GM10847 (cell line): ENCODE data around the gene MLF2.

ENCODE experiments used
- POLR2A ChIP-seq: IDR thresholded peaks from 2 replicates; pipeline ENCODE4 v1.6.1; 2011; ENCODE audit not compliant: insufficient read length; ENCODE audit errors: extremely low read depth

The MLF2 gene

DNA sequence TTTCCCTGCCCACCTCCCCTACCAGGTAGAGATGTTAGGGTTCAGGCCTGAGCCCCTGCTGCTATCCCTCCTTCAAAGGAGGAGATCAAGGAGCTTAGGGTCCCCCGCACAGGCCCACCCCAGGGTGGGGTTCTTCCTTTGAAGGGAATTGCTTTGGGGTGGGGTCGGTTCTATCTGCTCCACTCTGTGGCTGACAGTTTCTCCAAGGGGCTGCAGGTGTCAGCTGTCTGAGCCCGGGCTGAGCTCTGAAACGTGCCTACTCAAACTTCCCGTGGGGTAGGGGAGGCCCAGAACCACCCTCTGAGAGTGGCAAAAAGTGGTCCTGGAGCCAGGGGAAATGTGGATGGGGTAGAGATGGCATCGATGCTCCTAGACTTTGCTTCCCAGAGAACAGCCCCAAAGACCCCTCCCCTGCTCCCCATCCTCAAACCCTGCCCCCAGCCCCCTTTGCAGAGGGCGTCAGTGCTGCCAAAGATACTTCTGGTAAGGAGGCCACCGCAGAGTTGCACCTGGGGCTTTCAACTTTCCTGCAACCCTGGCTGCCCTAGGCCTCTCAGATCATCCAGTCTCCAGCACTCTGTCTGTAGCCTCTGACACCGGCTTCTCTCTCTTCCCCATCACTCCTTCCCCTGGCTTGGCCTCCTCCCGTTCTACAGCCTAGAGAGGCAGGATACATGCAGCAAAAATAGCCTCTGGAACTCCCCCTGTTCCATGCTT is 30.1 kb upstream of the MLF2 start:
- TF ChIP-seq POLR2A = no peak

DNA sequence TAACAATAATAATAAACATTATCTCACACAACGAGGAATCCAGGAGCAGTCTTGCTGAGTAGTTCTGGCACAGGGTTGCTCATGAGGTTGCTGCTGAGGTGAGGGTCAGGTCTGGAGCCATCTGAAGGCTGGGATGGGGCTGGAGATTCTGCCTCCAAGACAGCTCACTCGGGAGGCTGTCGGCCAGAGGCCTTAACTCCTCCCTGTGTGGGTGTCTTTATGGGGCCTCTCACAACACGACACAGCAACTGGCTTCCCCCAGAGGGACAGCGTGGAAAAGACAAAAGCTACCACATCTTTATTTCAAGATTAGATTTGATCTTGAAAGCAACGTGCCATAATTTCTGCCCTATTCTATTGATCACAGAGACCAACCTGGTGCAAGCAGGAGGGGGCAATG is 29.2 kb upstream of the MLF2 start:
- TF ChIP-seq POLR2A = no peak

DNA sequence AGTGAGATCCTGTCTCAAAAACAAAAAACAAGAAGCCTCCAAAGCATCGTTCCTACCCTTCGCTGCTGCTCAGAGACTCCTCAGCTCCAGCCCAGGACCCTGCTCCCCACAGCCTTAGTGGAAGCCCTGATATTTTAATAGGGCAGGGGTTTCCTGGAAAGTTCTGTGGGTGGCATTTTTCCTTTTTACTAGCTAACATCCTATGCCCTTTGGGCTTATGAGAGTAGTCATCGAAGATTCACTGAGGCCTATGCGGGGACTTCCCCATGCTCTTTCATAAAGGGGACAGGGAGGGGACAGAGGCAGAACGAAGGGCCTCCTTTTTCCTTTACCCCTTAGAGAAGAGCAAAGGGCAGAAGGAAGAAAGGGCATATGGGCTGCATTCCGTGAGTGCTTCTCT is 27.6 kb upstream of the MLF2 start:
- TF ChIP-seq POLR2A = no peak

DNA sequence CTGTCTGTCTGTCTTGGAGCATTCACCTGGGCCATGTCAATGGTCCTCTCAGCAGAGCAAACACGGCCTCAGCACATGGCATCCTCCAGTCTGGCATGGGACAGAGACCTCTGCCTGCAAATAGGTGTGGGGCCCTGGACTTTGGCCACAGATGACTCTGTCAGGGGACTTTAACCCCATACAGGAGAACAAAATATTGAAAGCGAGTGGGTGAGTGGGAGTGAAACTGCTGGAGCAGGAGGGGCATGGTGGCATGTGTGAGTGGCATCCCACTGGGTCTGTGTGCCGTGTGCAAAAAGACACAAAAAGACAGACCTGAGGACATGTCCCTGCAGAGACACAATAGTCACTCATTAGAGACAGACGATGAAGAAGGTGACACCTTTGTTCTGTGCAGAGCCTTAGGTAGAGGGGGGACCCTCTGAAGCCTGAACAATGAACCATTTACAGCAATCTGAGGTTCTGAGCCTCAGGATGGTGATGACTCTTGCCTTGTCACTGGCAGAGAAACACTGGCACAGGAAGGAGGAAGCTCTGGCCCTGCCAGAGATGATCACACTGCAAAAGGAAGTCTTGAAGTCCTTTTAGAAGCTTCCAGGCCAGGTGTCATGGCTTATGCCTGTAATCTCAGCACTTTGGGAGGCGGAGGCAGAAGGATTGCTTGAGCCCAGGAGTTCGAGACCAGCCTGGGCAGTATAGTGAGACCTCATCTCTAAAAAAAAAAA is 26.9 kb upstream of the MLF2 start:
- no peak for TF ChIP-seq POLR2A

DNA sequence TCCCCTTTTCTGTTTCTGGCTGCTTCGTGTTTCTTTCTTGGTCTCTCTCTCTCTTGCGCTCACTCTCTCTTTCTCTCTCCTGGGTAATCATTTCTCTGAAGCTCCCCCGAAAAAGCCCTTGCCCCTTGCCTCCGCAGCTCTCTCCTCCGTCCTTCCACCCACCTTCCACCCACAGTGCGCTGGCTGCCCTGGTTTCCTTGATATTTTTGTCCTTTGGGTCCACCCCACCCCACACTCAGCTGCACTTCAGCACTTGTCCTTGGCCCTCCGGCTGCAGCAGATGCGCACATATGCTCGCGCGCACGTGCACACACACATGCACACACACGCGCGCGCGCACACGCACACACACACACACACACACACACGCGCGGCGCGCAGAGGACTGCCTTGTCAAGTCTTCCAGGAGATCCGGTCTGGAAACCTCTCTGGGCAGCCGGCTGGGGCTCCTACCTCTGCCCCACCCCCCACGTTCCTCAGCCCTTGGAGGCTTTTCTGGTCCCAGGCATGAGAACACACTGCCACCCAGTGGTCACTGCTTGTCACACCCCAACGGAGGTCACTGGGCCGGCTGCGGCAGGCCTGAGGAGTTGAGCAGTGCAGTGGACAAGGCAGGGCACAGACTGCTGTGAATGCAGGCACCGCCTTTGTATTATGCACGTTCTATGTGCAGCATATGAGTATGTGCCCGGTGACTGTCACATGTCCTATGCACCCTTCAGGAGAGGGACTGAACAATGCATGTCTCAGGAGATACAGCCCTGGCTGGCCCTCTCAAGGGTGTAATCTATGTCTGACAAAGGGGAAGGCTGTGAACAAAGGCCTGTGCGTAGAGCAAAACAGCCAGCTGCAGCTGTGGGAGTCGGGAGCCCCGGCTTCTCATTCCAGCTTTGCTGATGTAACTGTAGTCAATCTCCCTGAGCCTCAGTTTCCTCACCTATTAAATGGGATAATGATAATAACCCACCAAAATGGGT is 25.9 kb upstream of the MLF2 start:
- no peak for TF ChIP-seq POLR2A

DNA sequence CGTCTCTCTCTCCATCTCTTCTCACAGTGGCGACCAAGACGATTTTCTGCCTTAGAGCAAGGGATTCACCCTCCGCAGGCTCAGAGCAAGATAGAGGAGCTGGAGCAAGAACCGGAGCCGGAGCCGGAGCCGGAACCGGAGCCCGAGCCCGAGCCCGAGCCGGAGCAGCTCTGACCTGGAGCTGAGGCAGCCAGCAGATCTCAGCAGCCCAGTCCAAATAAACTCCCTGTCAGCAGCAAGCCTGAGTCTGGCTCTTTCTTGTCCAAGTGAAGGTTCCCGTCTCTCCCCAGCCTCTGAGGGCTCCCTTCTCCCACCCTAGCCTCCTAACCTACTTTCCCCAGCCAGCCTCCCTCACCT is 25.3 kb upstream of the MLF2 start:
- TF ChIP-seq POLR2A = no peak

DNA sequence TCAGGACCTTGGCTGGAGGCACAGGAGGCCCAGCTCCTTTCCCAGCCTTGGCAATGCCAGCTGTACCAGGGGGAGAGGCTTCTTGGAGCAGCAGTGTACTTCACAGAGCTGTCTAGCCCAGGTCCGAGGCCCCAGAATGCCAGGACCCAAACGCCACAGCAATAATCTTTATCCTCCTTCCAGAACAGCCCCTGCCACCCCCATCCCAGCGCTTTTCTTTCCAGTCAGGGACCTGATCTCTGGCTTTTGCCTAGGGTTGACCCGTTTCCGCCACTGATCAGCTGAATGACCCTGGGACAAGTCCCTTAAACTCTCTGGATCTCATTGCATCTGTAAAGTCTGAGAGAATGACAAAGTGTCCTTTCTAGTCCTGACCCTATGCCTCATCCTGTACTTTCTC is 24.4 kb upstream of the MLF2 start:
- no peak for TF ChIP-seq POLR2A

DNA sequence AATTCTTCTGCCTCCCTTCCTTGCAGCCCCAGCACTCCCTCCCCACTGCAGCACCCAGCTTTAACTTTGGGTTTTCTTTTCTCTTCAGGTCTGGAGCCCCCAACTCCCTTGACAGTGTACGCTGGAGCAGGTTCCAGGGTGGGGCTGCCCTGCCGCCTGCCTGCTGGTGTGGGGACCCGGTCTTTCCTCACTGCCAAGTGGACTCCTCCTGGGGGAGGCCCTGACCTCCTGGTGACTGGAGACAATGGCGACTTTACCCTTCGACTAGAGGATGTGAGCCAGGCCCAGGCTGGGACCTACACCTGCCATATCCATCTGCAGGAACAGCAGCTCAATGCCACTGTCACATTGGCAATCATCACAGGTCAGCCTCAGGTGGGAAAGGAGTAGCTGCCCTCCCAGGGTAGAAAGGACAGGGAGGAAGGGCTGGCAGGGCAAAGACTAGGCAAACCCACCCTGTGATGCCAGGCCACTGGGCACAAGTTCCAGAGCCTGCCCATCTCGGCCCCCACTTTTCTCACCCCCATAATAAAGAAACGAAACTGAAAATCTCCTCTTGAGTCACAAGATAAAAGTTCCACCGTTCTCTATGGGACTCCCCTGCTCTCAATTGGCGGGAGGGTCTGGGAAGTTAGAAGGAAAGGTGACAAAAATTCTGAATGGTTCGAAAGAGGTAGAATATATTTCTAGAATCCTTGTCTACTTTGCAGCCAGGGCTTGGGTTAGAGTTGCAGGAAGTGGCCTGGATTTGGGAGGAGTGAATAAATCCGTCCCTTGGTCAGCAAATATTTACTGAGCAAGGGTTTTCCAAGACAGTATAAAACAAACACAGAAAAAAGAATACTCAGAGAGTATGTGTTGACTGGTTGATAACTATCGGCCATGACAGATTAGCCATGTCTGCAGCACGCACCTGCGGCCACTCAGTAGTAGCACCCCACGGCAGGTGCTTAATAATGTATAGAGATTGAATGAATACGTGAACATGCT is 22.5 kb upstream of the MLF2 start:
- no peak for TF ChIP-seq POLR2A

DNA sequence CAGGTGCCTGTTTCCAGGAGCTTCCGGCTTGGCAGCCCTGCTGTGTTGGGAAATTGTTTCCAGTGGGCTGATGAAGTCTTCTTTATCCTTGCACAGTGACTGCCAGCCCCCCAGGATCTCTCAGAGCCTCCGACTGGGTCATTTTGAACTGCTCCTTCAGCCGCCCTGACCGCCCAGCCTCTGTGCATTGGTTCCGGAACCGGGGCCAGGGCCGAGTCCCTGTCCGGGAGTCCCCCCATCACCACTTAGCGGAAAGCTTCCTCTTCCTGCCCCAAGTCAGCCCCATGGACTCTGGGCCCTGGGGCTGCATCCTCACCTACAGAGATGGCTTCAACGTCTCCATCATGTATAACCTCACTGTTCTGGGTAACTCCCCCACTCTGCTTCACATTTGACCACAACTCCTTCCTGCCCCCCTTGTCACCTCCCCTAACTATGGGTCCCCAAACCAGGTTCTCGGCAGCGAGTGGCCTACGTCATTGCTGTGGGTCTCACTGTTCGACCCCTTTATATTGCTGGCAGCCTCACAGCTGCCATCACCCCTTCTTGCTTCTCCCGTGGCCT is 21.6 kb upstream of the MLF2 start:
- TF ChIP-seq POLR2A = no peak

DNA sequence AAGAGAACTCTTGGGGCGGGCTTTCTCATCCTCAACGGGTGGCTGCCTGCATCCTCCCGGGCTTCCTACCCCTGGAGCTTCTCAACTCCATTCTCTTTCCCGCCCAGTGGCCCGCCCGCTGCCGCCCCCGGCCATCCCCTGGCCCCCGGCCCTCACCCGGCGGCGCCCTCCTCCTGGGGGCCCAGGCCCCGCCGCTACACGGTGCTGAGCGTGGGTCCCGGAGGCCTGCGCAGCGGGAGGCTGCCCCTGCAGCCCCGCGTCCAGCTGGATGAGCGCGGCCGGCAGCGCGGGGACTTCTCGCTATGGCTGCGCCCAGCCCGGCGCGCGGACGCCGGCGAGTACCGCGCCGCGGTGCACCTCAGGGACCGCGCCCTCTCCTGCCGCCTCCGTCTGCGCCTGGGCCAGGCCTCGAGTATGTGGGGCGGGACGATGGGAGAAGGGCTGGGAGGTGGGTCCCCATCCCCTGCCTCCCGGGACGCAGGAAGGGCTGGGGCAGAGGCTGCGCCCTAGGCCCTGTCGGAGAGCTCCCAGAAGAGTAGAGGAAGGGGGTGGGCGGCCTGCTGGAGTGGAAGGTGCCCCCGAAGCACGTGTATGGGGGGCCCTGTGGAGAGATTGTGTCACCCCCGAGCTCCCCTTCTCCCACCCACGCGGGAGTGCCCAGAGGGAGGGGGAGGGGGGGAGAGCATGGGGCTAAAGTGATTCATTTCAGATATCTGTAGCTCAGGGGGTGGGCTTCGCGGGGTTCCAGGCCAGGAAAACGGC is 20.8 kb upstream of the MLF2 start:
- no peak for TF ChIP-seq POLR2A

DNA sequence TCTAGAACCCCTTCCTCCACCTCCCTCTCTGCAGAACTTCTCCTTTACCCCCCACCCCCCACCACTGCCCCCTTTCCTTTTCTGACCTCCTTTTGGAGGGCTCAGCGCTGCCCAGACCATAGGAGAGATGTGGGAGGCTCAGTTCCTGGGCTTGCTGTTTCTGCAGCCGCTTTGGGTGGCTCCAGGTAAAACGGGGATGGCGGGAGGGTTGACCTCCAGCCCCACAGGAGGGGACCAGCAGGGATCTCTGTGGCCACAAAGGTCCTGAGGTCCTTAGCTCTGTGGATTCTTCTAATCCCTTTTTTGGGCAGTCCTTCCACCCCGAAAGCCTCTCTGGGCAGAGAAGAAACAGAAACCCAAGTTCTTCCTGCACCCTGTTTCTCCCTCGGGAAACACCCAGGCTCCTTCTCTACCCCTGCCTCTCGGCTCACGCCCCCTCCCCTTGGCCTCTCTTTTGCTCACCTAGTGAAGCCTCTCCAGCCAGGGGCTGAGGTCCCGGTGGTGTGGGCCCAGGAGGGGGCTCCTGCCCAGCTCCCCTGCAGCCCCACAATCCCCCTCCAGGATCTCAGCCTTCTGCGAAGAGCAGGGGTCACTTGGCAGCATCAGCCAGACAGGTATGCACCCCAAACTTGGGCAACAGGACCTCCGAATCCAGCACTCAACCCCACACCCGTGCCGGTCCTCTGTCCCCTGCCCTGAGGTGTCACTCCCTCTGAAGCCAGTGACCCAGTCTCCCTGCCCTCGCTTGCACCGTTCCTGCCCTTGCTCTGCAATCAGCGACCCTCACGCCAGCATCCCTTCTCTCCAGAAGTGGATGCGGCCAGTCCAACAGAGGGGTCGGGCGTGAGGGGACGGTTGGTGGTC is 20.0 kb upstream of the MLF2 start:
- TF ChIP-seq POLR2A = no peak

DNA sequence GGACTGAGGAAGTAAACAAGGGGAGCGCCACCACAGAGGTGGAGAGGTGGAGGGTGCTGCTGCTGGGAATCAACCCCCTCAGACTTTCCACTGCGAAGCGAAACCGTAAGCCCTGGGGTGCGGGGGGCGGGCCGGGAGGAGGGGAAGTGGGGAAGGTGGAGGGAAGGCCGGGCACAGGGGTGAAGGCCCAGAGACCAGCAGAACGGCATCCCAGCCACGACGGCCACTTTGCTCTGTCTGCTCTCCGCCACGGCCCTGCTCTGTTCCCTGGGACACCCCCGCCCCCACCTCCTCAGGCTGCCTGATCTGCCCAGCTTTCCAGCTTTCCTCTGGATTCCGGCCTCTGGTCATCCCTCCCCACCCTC is 19.4 kb upstream of the MLF2 start, which contains the start of gene LAG3:
LAG3 (plus strand) TSS at position 190 of the 365 bp plus-strand sequence. CDS start 333 bp downstream, outside the sequence.
- no peak for TF ChIP-seq POLR2A
